GM12878 (cell line): ENCODE results near the gene OCA2. TPM values are rescaled to one million over a fixed set of nuclear protein-coding genes. Genes with fewer than 3 reads are reported as not detected.
"Not testable (repeated sequence)": the region's sequence is repeated elsewhere in the genome, so short reads cannot be mapped to it uniquely, and the experiment has no call there.

Experiments
- ATAC-seq: fragments of 200-7000 bp; cut with Tn5 transposase; 3 replicates; pipeline ENCODE4 v1.9.1; 2020; ENCODE audit warnings: mild to moderate bottlenecking, moderate library complexity
- BruUV-seq: library from RNA; stranded (reverse); fragments of 400-500 nt; replicated peaks from 2 replicates; lab custom pipeline; 2021; lab: Mats Ljungman, UMichigan
- CTCF ChIA-PET: fragments of 300-600 bp; sonication (Branson Sonifier 250); formaldehyde crosslinking; extraction: SDS; loops from one replicate; lab custom pipeline; 2021; ENCODE audit warnings: inconsistent platforms; lab: Yijun Ruan, JAX
- POLR2A ChIA-PET: fragments of 350-600 bp; formaldehyde crosslinking; extraction: SDS; loops from one replicate; lab custom pipeline; 2021; ENCODE audit warnings: inconsistent platforms; lab: Charles Lee
- RAD21 ChIA-PET: fragments of 300-600 bp; sonication (Branson Sonifier 250); formaldehyde crosslinking; loops from one replicate; lab custom pipeline; 2023; ENCODE audit warnings: antibody characterized with exemption; ENCODE audit not compliant: unreplicated experiment; lab: Charles Lee
- SMC1A ChIA-PET: fragments of 300-600 bp; sonication (Branson Sonifier 250); formaldehyde crosslinking; loops from one replicate; lab custom pipeline; 2023; ENCODE audit not compliant: unreplicated experiment, uncharacterized antibody; lab: Charles Lee
- DNase-seq: peaks from one replicate; pipeline ENCODE4 v3.0.0-alpha.2; 2011; ENCODE audit warnings: low read depth, low spot score
- FAIRE-seq: peaks from 3 replicates; lab custom pipeline; 2011; peaks lifted over from hg19 to GRCh38; lab: Jason Lieb, UNC
- H2AFZ ChIP-seq: 2 replicates; pipeline ENCODE4 v1.6.0; 2011; ENCODE audit warnings: low read depth, low read length, control low read depth; ENCODE audit not compliant: control insufficient read depth
- H3K27ac ChIP-seq: 2 replicates; pipeline ENCODE4 v1.5.1; 2011; ENCODE audit warnings: control low read depth; ENCODE audit not compliant: control insufficient read depth, insufficient read depth
- H3K27me3 ChIP-seq, 2 experiments: replicated peaks in 1 of 2; 2 replicates each; pipeline versions ENCODE4 v1.6.0 to v1.6.1; 2011; ENCODE audit warnings: low read length in 1 of 2; ENCODE audit not compliant: control insufficient read depth in 2 of 2, insufficient read depth in 2 of 2
- H3K36me3 ChIP-seq, 2 experiments: 2 replicates each; pipeline ENCODE4 v1.5.1; 2011; ENCODE audit warnings: low read length in 1 of 2; ENCODE audit not compliant: control insufficient read depth in 2 of 2, insufficient read depth in 2 of 2
- H3K4me1 ChIP-seq: 2 replicates; pipeline ENCODE4 v1.6.1; 2011; ENCODE audit warnings: mild to moderate bottlenecking, low read length, moderate library complexity, mixed read lengths; ENCODE audit not compliant: control insufficient read depth, insufficient read depth
- H3K4me2 ChIP-seq: 2 replicates; pipeline ENCODE4 v1.6.0; 2011; ENCODE audit warnings: control low read depth; ENCODE audit not compliant: control insufficient read depth, insufficient read depth
- H3K4me3 ChIP-seq: fragments of 200-600 bp; sonication (generic); 2 replicates; pipeline ENCODE4 v1.5.1; 2016
- H3K79me2 ChIP-seq: 2 replicates; pipeline ENCODE4 v1.6.0; 2011; ENCODE audit warnings: low read length; ENCODE audit not compliant: control insufficient read depth, insufficient read depth
- H3K9ac ChIP-seq: 2 replicates; pipeline ENCODE4 v1.8.0; 2011; ENCODE audit warnings: low read length, control low read depth, mixed read lengths; ENCODE audit not compliant: control insufficient read depth, insufficient read depth
- H3K9me3 ChIP-seq: replicated peaks from 3 replicates; pipeline ENCODE4 v1.5.1; 2011; ENCODE audit warnings: mild to moderate bottlenecking, low read length; ENCODE audit not compliant: control insufficient read depth, insufficient read depth
- H4K20me1 ChIP-seq: 2 replicates; pipeline ENCODE4 v1.6.0; 2011; ENCODE audit not compliant: control insufficient read depth, insufficient read depth
- BHLHE40 ChIP-seq, 2 experiments: fragments of 450-650 bp in 1 of 2; IDR thresholded peaks; 2 replicates each; pipeline ENCODE4 v1.6.1; 2011 to 2017; ENCODE audit warnings: low read depth in 2 of 2, borderline replicate concordance in 1 of 2, improper control_type of control experiment in 1 of 2, low read length in 1 of 2, mild to moderate bottlenecking in 1 of 2
- HDGF ChIP-seq: fragments of 450-650 bp; IDR thresholded peaks from 2 replicates; pipeline ENCODE4 v1.6.1; 2016; ENCODE audit warnings: antibody characterized with exemption
- PAX5 ChIP-seq: IDR thresholded peaks from 2 replicates; pipeline ENCODE4 v1.6.1; 2011; ENCODE audit warnings: low read depth, low read length, borderline replicate concordance
- PAX8 ChIP-seq: fragments of 450-650 bp; IDR thresholded peaks from 2 replicates; pipeline ENCODE4 v1.6.1; 2017; ENCODE audit warnings: mild to moderate bottlenecking, moderate library complexity
- RUNX3 ChIP-seq: IDR thresholded peaks from 2 replicates; pipeline ENCODE4 v1.6.1; 2012; ENCODE audit warnings: low read length, inconsistent platforms
- SPI1 ChIP-seq: IDR thresholded peaks from 2 replicates; pipeline ENCODE4 v1.6.1; 2011; ENCODE audit warnings: low read depth, mild to moderate bottlenecking, low read length, moderate library complexity, borderline replicate concordance; ENCODE audit not compliant: insufficient read depth
- TCF3 ChIP-seq: IDR thresholded peaks from 2 replicates; pipeline ENCODE4 v1.6.1; 2012; ENCODE audit warnings: low read depth, mild to moderate bottlenecking, low read length, borderline replicate concordance; ENCODE audit not compliant: insufficient read depth
- ZNF24 ChIP-seq: fragments of 450-650 bp; IDR thresholded peaks from 2 replicates; pipeline ENCODE4 v1.6.1; 2017; ENCODE audit warnings: antibody characterized with exemption, mild to moderate bottlenecking
- WGBS: methylation state at CpG from one replicate; pipeline ENCODE4 v1.1.6; 2016; ENCODE audit warnings: low lambda C conversion rate; ENCODE audit not compliant: insufficient replicate concordance, insufficient coverage; ENCODE audit errors: missing lambda C conversion rate; 5-methylcytosine and 5-hydroxymethylcytosine counted together
- in situ Hi-C: fragments of 300-500 bp; cut with MboI; formaldehyde crosslinking; loops from 9 replicates; pipeline ENCODE4 v1.14.3; 2018; ENCODE audit warnings: mixed read lengths
- intact Hi-C: fragments of 100-400 bp; cut with micrococcal nuclease; formaldehyde crosslinking; loops from one replicate; pipeline ENCODE4 v1.14.2; 2022; ENCODE audit not compliant: unreplicated experiment
- polyA plus RNA-seq, 11 experiments: library from polyadenylated mRNA; depleted of rRNA in 4 of 11; unstranded in 6 of 11; stranded (reverse) in 5 of 11; fragments of >200 nt; fragmentation: Nextera tagmentation in 4 of 11; fragmentation: Illumina TruSeq in 1 of 11; extraction: Ambion mirVana in 4 of 11; extraction: Trizol in 1 of 11; gene quantifications; 1 replicate in 1 of 11; 2 replicates in 10 of 11; pipeline versions ENCODE4 v1.2.1 to v1.2.3, GENCODE V29; 2011 to 2016; ENCODE audit warnings: inconsistent platforms in 2 of 11, missing spikeins in 2 of 11, low read depth in 1 of 11
- total RNA-seq, 4 experiments: library from RNA; depleted of rRNA in 3 of 4; stranded (reverse); fragments of >200 nt in 3 of 4; fragmentation: Illumina TruSeq in 1 of 4; extraction: Trizol in 1 of 4; gene quantifications; 2 replicates each; pipeline versions ENCODE4 v1.2.1 to v1.2.3, GENCODE V29; 2013 to 2021
- TF ChIP-seq, protein P1 (sequence below): fragments of 450-650 bp; formaldehyde crosslinking; IDR thresholded peaks from 2 replicates; pipeline ENCODE4 v1.4.0; 2022; ENCODE audit warnings: mild to moderate bottlenecking, moderate library complexity

The OCA2 gene
- total and polyA plus RNA-seq, 10 of the 15 experiments (the other 5 are each of a cell fraction or from before 2014, with no cell fraction given): 0.04 to 1.8 TPM; not detected in 8

DNA sequence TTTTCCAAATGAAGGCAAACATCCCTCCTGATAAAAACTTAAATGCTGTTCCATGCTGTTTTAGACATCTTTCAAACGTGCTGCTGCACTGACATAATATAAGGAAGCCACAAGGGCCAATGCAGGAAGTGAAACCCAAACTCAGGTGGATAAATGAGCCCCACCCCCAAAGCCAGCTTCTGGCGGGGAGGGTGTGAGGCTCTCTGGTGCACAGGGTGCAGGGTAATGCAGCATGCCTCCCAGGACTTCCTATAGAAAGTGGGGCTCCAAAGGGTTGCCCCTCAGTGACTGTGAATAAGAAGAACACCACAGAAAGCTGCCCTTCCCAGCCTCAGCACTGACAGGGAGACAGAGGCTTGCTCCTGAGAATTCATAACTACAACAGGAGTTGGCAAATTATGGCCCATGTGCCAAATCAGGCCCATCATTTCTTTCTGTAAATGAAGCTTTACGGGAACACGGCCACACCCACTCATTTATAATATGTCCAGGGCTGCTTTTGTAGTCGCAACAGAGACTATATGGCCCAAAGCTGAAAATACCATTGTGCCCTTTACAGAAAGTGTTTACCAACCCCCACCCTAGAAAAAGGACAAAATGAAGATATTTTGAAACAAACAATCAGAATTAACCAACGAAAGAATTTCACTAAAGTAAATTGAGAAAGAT, 37.3 kb upstream of the OCA2 start:
- DNase-seq, in situ Hi-C loops, H4K20me1 ChIP-seq, H3K4me2 ChIP-seq, H3K27ac ChIP-seq, H3K4me3 ChIP-seq, intact Hi-C loops, POLR2A ChIA-PET, H3K4me1 ChIP-seq, RAD21 ChIA-PET, H3K9ac ChIP-seq, H3K9me3 ChIP-seq, H3K79me2 ChIP-seq, H3K27me3 ChIP-seq, H2AFZ ChIP-seq, BruUV-seq: not testable (repeated sequence)
- peak; percentile 73 for TF ChIP-seq SPI1
- peak; percentile 19; the same call in 1 of the 2 replicates for TF ChIP-seq RUNX3
- 0 out of 4 replicates have a peak, but pooled peaks of 1 of the 2 experiments have one; percentile 29 for TF ChIP-seq BHLHE40 (IDR thresholded peaks at IDR 0.05; ENCODE audit: borderline replicate concordance in 1 of 2, low read depth in 2 of 2, low read length in 1 of 2)
- H3K36me3 ChIP-seq: peaks cover 4 to 15% of the 10 kb centered on the region in 2 experiments
- ChIA-PET CTCF (interaction anchor here (0.8 to 1.2 kb wide), 2 partner anchors 8 to 10 kb away, joined by 3 to 4 read pairs; no protein-coding TSS in a partner anchor), SMC1A (interaction anchor here (2.3 kb wide), 1 partner anchor 10 kb away, joined by 4 read pairs; no protein-coding TSS in a partner anchor)
- FAIRE-seq (peak; percentile 97), ATAC-seq (peak; percentile 100)
- WGBS: 51% methylated on average over 6 of the region's 6 CpGs

DNA sequence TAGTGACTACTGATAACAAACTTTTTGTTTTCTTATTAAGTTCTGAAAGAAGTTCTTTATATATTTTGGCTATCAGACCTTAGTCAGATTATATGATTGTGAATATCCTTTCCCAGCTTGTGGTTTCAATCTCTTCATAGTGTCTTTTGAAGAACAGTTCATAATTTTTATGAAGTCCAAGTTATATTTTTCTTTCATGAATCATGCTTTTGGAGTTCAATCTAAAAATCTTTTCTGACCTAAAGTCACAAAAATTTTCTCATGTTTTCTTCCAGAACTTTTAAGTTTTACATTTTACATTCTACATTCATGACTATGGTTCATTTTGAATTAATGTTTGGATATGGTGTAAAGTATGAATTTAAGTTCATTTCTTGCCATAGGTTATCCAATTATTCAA, 34.2 kb upstream of the OCA2 start:
- no peak for ATAC-seq
- Histone ChIP-seq H2AFZ (no peak overlapping the region), H3K9me3 (no peaks in the 10 kb centered on the region), H3K79me2 (no peaks in the 10 kb centered on the region), H3K4me3 (no peak overlapping the region), H4K20me1 (no peaks in the 10 kb centered on the region), H3K4me2 (no peak overlapping the region), H3K27me3 (no peaks in the 10 kb centered on the region), H3K36me3 (peaks cover 6 to 16% of the 10 kb centered on the region in 2 experiments), H3K27ac (no peak overlapping the region), H3K4me1 (no peaks in the 10 kb centered on the region), H3K9ac (no peak overlapping the region)
- ChIA-PET CTCF (no interaction called here), POLR2A (no interaction called here), RAD21 (no interaction called here), SMC1A (no interaction called here)
- no peak for DNase-seq
- intact Hi-C loops (no loop called here), in situ Hi-C loops (no loop called here)
- TF ChIP-seq HDGF (no peak), TCF3 (no peak), PAX8 (no peak), PAX5 (no peak), ZNF24 (no peak)
- TF ChIP-seq, protein P1, sequence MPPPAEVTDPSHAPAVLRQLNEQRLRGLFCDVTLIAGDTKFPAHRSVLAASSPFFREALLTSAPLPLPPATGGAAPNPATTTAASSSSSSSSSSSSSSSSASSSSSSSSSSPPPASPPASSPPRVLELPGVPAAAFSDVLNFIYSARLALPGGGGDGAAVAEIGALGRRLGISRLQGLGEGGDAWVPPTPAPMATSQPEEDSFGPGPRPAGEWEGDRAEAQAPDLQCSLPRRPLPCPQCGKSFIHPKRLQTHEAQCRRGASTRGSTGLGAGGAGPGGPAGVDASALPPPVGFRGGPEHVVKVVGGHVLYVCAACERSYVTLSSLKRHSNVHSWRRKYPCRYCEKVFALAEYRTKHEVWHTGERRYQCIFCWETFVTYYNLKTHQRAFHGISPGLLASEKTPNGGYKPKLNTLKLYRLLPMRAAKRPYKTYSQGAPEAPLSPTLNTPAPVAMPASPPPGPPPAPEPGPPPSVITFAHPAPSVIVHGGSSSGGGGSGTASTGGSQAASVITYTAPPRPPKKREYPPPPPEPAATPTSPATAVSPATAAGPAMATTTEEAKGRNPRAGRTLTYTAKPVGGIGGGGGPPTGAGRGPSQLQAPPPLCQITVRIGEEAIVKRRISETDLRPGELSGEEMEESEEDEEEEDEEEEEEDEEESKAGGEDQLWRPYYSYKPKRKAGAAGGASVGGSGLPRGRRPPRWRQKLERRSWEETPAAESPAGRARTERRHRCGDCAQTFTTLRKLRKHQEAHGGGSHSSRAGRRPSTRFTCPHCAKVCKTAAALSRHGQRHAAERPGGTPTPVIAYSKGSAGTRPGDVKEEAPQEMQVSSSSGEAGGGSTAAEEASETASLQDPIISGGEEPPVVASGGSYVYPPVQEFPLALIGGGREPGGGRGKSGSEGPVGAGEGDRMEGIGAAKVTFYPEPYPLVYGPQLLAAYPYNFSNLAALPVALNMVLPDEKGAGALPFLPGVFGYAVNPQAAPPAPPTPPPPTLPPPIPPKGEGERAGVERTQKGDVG (CRISPR knock-in tag): no peak
- no TSS peak for BruUV-seq
- no peak for FAIRE-seq
